GM12891 (cell line): Measurements from ENCODE around the gene SND1.

Experiments
- DNase-seq: peaks from one replicate; pipeline ENCODE4 v3.0.0; 2011; ENCODE audit warnings: low spot score; ENCODE audit not compliant: insufficient read length
- FAIRE-seq: peaks from 2 replicates; lab custom pipeline; 2011; peaks lifted over from hg19 to GRCh38; lab: Jason Lieb, UNC
- PAX5 ChIP-seq: IDR thresholded peaks from 2 replicates; pipeline ENCODE4 v1.6.1; 2011; ENCODE audit warnings: low read length, moderate library complexity, mild to moderate bottlenecking; ENCODE audit not compliant: insufficient read depth, severe bottlenecking
- POLR2A ChIP-seq: IDR thresholded peaks from 2 replicates; pipeline ENCODE4 v1.6.1; 2011; ENCODE audit warnings: low read depth, low read length, control low read depth
- POLR2AphosphoS5 ChIP-seq: IDR thresholded peaks from 2 replicates; pipeline ENCODE4 v1.6.1; 2011; ENCODE audit warnings: low read depth, low read length, control low read depth
- POU2F2 ChIP-seq: IDR thresholded peaks from 2 replicates; pipeline ENCODE4 v1.6.1; 2011; ENCODE audit warnings: low read depth, mild to moderate bottlenecking, control low read depth, low read length, moderate library complexity
- SPI1 ChIP-seq: IDR thresholded peaks from 2 replicates; pipeline ENCODE4 v1.6.1; 2011; ENCODE audit warnings: low read depth, low read length, control low read depth
- TAF1 ChIP-seq: IDR thresholded peaks from 2 replicates; pipeline ENCODE4 v1.6.1; 2011; ENCODE audit warnings: low read depth, low read length, control low read depth

The SND1 gene

GRCh38 chr7:127715901-127716300 lies 63.9 kb downstream of the SND1 start:
- peak; percentile 47 for FAIRE-seq
- no peak for TF ChIP-seq TAF1
- no peak for TF ChIP-seq SPI1
- no peak for TF ChIP-seq POU2F2
- TF ChIP-seq PAX5, result no peak
- TF ChIP-seq POLR2AphosphoS5, result no peak
- TF ChIP-seq POLR2A, result no peak
- DNase-seq, result no peak

- no peak for TF ChIP-seq TAF1
- no peak for TF ChIP-seq POLR2AphosphoS5
- TF ChIP-seq POLR2A, result no peak
- TF ChIP-seq SPI1, result no peak
- TF ChIP-seq PAX5, result no peak
- no peak for TF ChIP-seq POU2F2
- peak; percentile 20 for FAIRE-seq
Measured at GRCh38 chr7:127717502-127718339, 65.7 kb downstream of the SND1 start.

GRCh38 chr7:127718340-127718679 lies 66.3 kb downstream of the SND1 start:
- DNase-seq (no peak), FAIRE-seq (no peak)
- TF ChIP-seq POLR2A (no peak), POLR2AphosphoS5 (no peak), SPI1 (no peak), TAF1 (no peak), PAX5 (no peak), POU2F2 (no peak)

More at GRCh38 chr7:127717502-127718339, 65.7 kb downstream of the SND1 start:
- DNase-seq, result no peak

- FAIRE-seq (no peak), DNase-seq (no peak)
- no peak for TF ChIP-seq PAX5
- no peak for TF ChIP-seq TAF1
- no peak for TF ChIP-seq SPI1
- TF ChIP-seq POLR2AphosphoS5, result no peak
- no peak for TF ChIP-seq POLR2A
- no peak for TF ChIP-seq POU2F2
Measured at GRCh38 chr7:127726476-127726875, 74.5 kb downstream of the SND1 start.

- FAIRE-seq (no peak), DNase-seq (no peak)
- TF ChIP-seq TAF1, result no peak
- TF ChIP-seq PAX5, result no peak
- no peak for TF ChIP-seq SPI1
- no peak for TF ChIP-seq POLR2A
- TF ChIP-seq POU2F2, result no peak
- no peak for TF ChIP-seq POLR2AphosphoS5
Measured at GRCh38 chr7:127730658-127731276, 78.8 kb downstream of the SND1 start.

DNA sequence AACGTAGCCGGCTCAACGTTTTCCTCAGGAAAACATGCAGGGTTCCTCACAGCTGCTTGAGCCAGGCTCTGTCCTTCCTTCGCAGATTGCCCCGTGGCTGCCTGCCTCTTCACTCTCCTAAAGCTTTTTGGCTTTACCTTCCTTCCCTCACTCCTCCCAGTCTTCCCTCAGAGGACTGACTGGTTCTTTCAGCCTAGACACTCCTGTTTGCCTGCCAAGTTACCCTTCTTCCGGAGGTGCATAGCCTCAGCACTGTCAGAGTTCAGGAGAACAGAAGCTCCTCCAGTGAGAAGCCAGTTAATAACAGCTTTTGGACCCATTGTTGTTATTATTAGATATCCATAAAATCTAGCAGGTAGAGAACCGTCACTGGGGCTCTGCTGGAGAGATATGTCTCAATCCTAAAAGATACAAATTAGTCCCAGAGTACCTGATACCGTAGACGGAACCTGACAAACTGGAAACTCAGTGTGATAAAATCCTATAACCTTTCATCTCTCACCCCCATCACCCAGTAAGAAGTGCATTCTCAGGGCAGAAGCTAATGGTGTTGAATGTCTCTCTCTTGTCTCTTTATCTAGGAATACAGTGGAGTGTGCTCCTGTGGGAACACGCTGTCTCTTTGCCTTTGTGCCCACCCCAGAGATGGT lies 79.6 kb downstream of the SND1 start:
- no peak for FAIRE-seq
- DNase-seq, result no peak
- TF ChIP-seq POLR2AphosphoS5 (no peak), POLR2A (no peak), PAX5 (no peak), TAF1 (no peak), SPI1 (no peak), POU2F2 (no peak)

- DNase-seq, result no peak
- TF ChIP-seq SPI1 (no peak), POLR2A (no peak), PAX5 (no peak), POU2F2 (no peak), POLR2AphosphoS5 (no peak), TAF1 (no peak)
- no peak for FAIRE-seq
Measured at GRCh38 chr7:127732306-127732705, 80.3 kb downstream of the SND1 start.

DNA sequence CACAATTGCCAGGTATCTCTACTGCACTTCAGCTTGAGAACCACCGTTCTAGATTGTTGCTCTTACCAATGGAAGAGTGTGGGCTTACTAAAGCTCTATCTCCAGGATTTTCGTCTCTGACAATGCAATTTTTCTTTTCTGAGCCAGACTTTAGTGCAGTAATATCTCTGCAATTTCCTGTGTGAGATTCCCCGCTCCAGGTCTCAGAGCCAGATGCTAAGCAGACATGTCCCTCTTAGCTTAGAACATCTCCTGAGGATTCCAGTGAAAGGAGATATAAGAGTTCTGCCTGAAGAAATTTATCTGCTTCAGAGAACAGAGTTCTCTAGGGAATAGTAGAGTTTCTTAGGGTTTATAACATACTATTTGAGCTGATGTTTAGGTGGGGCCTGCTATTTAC lies 82.0 kb downstream of the SND1 start:
- no peak for FAIRE-seq
- TF ChIP-seq POLR2AphosphoS5 (no peak), PAX5 (no peak), SPI1 (no peak), POU2F2 (no peak), TAF1 (no peak), POLR2A (no peak)
- DNase-seq, result no peak

DNA sequence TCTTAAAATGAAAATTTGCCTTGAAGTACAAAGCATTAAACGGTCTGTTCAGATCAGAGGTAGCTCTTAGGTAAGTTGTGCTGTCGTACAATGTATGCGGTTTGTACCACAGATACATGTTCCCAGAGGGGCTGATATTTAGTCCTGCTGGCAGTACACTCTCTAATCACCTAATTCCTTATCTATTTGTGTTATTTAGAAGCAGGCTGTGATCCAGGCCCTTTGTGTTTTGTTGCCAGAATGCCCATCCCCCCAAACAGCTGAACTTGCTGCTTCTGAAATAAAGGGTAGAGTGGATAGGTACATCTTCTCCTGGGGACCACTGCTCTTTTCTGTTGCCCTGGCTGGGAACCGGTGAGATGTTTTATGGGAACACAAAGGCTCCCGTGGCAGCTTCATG lies 84.5 kb downstream of the SND1 start:
- FAIRE-seq (no peak), DNase-seq (no peak)
- TF ChIP-seq POLR2AphosphoS5, result no peak
- no peak for TF ChIP-seq SPI1
- TF ChIP-seq TAF1, result no peak
- no peak for TF ChIP-seq POLR2A

DNA sequence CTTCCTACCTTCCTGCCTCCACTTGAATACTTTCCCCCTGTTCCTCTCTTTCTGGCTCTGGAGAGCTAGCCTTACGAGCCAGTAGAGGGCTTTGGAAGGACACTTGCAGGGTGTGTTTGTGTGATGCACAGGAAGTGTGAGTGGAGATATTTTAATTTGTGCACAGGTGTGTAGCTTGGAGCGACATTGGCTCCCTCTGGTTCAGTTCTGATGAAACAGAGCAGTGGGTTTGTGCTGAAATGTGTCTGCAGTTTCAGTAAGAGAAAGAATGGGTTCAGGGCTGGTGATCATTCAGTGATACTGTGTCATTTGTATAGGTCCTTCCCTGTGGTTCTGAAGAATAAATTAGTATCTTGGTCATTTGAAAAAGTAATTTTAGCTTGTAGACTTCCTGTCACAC lies 86.9 kb downstream of the SND1 start:
- TF ChIP-seq POLR2A (no peak), SPI1 (no peak; the same call in 1 of the 2 replicates), TAF1 (no peak), PAX5 (no peak), POU2F2 (no peak)

More for the DNA sequence above, 86.9 kb downstream of the SND1 start:
- FAIRE-seq (peak; percentile 52), DNase-seq (no peak)
